ENCODE data around the gene RAP1GDS1.
"Not testable (repeated sequence)": the region's sequence is repeated elsewhere in the genome, so short reads cannot be mapped to it uniquely, and the experiment has no call there.

Gene RAP1GDS1

DNA sequence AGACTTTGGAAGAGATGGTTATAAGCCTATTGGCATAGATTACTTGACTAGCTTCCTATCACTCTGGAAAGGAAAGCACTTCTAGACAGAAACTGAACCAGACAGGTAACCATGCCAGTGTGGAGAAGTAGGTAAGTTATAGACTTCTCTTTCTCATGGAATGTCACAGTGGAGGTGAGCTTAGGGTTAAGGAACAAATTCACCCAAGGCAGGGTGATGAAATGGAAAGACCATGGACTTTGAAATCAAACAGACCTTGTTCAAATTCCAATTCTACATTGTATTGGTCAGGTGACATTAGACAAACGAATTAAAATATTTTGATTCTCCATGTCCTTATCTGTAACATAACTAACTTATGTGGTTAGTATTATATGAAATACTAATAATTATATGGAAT, 7.7 kb upstream of the RAP1GDS1 start:
- no CpG with 5 or more reads among the region's 1 CpG for WGBS
- H3K9me3 ChIP-seq (ENCODE audit: insufficient read depth, low read depth, low read length): no peaks in the 10 kb centered on the region; the same call in 1 of the 2 replicates

DNA sequence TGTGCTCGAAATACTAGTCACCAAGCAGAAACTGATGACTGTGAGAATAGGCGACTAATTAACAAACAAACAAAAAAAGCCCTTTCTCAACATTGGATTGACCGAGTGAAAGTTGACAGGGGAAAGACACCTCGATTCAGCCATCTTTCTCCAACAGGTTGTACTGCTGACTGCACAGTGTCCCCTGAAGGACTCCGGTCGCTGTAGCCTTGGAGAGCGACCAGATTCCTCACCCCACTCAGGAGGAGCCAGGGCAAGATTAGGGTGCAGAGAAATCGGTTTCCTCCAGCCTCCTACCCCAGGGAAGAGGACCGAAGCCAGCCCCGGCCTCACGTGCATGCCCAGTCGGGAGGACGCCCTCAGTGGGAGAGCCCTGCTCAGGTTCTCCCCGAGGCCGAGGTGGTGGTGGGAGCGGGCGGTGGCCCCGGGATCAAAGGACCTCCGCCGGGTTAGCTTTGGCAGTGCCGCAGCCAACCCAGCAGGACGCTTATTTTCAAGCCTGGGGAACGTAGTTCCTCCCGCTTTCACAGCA, 1.1 kb upstream of the RAP1GDS1 start:
- Histone ChIP-seq H3K9ac (ENCODE audit: low read depth, low read length) (peak overlapping the region; percentile 92), H3K9me3 (ENCODE audit: insufficient read depth, low read depth, low read length) (no peaks in the 10 kb centered on the region), H3K4me1 (ENCODE audit: insufficient read depth, low read length) (peaks cover 15% of the 10 kb centered on the region), H3K27ac (ENCODE audit: low read depth, low read length) (peak overlapping the region; percentile 95), H3K4me3 (ENCODE audit: low read length) (peak overlapping the region; percentile 81), H3K27me3 (ENCODE audit: insufficient read depth, low read length) (no peaks in the 10 kb centered on the region), H3K36me3 (ENCODE audit: insufficient read depth, low read length) (no peaks in the 10 kb centered on the region)
- 7% methylated on average over 24 of the region's 24 CpGs for WGBS

More for the DNA sequence above, 7.7 kb upstream of the RAP1GDS1 start:
- H3K27me3 ChIP-seq (ENCODE audit: insufficient read depth, low read length): no peaks in the 10 kb centered on the region
- H3K9ac ChIP-seq (ENCODE audit: low read depth, low read length): no peak overlapping the region
- H3K27ac ChIP-seq (ENCODE audit: low read depth, low read length): no peak overlapping the region
- H3K36me3 ChIP-seq (ENCODE audit: insufficient read depth, low read length): no peaks in the 10 kb centered on the region
- H3K4me3 ChIP-seq (ENCODE audit: low read length): no peak overlapping the region
- H3K4me1 ChIP-seq (ENCODE audit: insufficient read depth, low read length): no peaks in the 10 kb centered on the region

DNA sequence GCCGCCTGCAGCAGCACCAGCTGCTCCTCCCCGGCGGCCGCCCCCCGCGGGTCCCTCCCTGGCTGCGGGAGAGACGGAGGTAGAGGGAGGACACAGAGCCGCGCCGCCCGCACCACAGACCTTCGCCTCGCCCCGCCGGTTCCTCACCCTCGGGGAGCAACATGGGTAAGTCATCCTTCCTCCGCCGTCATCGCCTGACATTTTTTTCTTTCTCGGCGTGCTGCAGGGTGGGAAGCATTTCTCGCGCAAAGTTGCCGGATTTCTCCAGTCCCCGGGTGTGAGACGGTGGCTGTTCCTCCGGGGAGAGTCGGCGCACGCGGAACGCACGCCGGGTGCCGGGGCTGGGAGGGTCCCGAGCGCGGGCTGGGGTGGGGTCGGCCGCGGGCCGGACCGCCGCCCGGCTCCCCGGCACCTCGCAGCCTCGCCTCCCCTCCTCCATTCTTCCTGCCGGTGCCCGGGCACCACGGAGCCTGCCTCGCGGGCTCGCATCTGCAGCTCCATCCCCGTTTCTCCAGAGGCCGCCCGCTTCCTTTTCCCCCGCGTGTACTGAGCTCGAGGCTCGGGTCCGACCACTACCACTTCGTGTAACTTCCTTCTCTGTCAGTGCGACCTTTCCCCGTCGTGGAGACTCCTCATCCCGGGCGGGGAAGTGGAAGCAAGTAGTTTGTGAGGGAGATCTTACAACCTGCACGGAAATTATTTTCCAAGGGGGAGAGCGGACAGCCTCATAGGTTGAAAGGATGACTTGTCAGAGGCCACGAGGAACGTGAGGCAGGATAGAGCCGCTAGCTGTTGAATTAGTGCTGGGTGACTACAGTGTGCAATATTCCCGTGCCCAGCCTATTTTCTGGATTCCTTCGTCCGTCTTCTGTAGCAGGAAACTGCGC, 464 bp downstream of the RAP1GDS1 start:
- peak overlapping the region; percentile 83 for H3K9ac ChIP-seq (ENCODE audit: low read depth, low read length)
- H3K4me3 ChIP-seq (ENCODE audit: low read length): peak overlapping the region; percentile 86
- H3K9me3 ChIP-seq (ENCODE audit: insufficient read depth, low read depth, low read length): no peaks in the 10 kb centered on the region
- H3K4me1 ChIP-seq (ENCODE audit: insufficient read depth, low read length): peaks cover 15% of the 10 kb centered on the region
- no peaks in the 10 kb centered on the region for H3K27me3 ChIP-seq (ENCODE audit: insufficient read depth, low read length)
- WGBS: under 1% methylated on average over 78 of the region's 78 CpGs
- peak overlapping the region; percentile 71 for H3K27ac ChIP-seq (ENCODE audit: low read depth, low read length)
- no peaks in the 10 kb centered on the region for H3K36me3 ChIP-seq (ENCODE audit: insufficient read depth, low read length)

DNA sequence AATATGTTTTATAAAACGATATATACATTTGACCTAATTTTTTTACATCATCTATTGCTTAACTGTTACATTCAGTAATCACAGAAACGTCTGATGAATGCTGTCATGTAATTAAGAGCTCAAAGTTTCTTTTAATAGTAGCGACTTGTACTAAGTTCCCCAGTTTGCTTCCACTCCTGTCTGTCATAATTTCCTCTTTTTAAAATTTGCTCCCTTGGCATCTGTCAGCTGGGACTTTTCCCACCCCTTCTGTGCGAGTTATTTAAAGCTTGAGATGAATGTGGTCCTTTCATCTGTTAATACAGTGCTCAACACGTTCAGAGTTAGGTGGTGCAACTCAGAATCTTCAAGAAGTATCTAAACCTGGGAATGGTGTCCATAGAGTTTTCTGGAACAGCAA, 1.2 kb downstream of the RAP1GDS1 start:
- Histone ChIP-seq H3K27ac (ENCODE audit: low read depth, low read length) (no peak overlapping the region), H3K4me3 (ENCODE audit: low read length) (peak overlapping the region; percentile 86), H3K9ac (ENCODE audit: low read depth, low read length) (peak overlapping the region; percentile 83; the same call in 1 of the 2 replicates), H3K36me3 (ENCODE audit: insufficient read depth, low read length) (no peaks in the 10 kb centered on the region), H3K4me1 (ENCODE audit: insufficient read depth, low read length) (peaks cover 15% of the 10 kb centered on the region), H3K9me3 (ENCODE audit: insufficient read depth, low read depth, low read length) (no peaks in the 10 kb centered on the region), H3K27me3 (ENCODE audit: insufficient read depth, low read length) (no peaks in the 10 kb centered on the region)
- WGBS: 11% methylated on average over 4 of the region's 5 CpGs

DNA sequence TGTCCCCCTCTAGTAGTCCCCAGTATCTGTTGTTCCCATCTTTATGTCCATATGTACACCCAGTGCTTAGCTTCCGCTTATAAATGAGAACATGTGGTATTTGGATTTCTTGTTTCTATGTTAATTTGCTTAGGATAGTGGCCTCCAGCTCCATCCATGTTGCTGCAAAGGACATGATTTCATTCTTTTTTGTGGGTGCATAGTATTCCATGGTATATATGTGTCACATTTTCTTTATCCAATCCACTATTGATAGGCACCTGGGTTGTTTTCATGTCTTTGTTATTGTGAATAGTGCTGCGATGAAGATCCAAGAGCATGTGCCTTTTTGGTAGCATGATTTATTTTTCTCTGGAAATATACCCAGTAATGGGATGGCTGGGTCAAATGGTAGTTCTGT, 6.3 kb downstream of the RAP1GDS1 start:
- H3K27me3 ChIP-seq (ENCODE audit: insufficient read depth, low read length): no peaks in the 10 kb centered on the region
- H3K36me3 ChIP-seq (ENCODE audit: insufficient read depth, low read length): peaks cover 10% of the 10 kb centered on the region; the same call in 1 of the 2 replicates
- no peak overlapping the region for H3K4me3 ChIP-seq (ENCODE audit: low read length)
- no peak overlapping the region for H3K9ac ChIP-seq (ENCODE audit: low read depth, low read length)
- H3K4me1 ChIP-seq (ENCODE audit: insufficient read depth, low read length): peaks cover 3% of the 10 kb centered on the region
- 94% methylated on average over 2 of the region's 2 CpGs for WGBS
- H3K9me3 ChIP-seq (ENCODE audit: insufficient read depth, low read depth, low read length): peaks cover 3% of the 10 kb centered on the region; the same call in 1 of the 2 replicates
- no peak overlapping the region for H3K27ac ChIP-seq (ENCODE audit: low read depth, low read length)

DNA sequence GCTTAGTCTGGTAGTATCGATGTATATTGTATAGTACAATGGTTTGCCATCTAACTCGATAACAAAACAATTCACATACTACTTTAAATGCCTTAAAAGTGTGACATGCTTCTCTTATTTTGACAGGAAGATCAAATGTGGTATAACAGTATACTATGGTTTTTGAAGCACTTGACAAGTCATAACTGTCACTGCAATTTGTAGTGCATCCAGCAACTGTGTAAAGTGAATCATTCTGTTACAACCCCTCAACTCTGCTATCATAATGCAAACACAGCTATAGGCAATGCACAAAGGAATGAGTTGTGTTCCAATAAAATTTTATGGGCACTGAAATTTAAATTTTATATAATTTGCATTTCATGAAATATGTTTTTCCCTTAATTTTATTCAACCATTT, 14.0 kb downstream of the RAP1GDS1 start:
- no peak overlapping the region for H3K27ac ChIP-seq (ENCODE audit: low read depth, low read length)
- H3K9ac ChIP-seq (ENCODE audit: low read depth, low read length): no peak overlapping the region
- no peaks in the 10 kb centered on the region for H3K27me3 ChIP-seq (ENCODE audit: insufficient read depth, low read length)
- peaks cover 9% of the 10 kb centered on the region; the same call in 1 of the 2 replicates for H3K9me3 ChIP-seq (ENCODE audit: insufficient read depth, low read depth, low read length)
- WGBS: no CpG with 5 or more reads among the region's 2 CpGs
- H3K36me3 ChIP-seq (ENCODE audit: insufficient read depth, low read length): no peaks in the 10 kb centered on the region
- no peak overlapping the region for H3K4me3 ChIP-seq (ENCODE audit: low read length)
- no peaks in the 10 kb centered on the region for H3K4me1 ChIP-seq (ENCODE audit: insufficient read depth, low read length)

DNA sequence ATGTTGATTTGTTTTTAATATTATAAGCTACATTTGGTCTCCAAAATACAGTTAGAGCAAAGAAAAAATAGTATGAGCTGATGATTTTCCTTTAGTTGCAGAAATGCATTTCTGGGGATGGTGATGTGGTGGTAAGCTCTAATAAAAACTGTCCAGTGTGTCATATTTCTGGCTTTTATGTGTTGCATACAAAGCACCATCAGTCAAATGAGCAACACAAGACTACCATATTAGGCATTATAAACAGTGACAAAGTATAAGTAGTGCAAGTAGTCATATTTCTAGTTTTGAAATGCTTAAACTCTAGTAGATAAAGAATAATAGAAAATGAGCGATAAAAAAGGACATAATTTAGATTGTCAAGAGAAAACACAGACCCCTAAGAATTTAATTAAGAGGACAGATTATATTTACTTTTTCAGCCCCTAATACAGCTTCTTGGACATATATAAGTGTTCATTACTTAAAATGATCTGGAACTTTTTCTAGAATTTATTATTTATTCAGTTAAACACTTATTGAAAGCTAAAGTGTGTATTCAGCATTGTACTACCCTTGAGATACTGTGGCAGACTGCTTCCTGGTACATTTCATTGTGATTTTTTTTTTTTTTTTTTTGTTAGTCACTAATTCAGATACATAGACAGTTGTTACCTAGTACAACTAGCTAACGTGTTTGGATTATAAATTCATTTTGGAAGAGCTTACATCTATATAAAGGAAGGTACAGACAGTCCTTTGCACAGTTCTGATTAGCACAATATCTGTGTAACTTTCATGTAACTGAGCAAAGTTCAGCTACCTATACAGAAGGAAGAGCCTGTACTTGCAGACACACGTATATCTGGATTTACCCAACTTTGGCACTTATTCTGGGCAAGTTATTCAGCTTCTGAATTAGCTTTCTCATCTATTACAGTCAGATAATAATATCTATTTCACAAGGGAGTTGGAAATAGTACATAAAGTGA, 22.3 kb downstream of the RAP1GDS1 start:
- whole genome bisulfite sequencing: 88% methylated on average over 1 of the region's 3 CpGs
- Histone ChIP-seq H3K27ac (ENCODE audit: low read depth, low read length) (peak overlapping the region; percentile 78; the same call in 1 of the 2 replicates), H3K4me1 (ENCODE audit: insufficient read depth, low read length) (peaks cover 14% of the 10 kb centered on the region), H3K36me3 (ENCODE audit: insufficient read depth, low read length) (no peaks in the 10 kb centered on the region), H3K9ac (ENCODE audit: low read depth, low read length) (no peak overlapping the region), H3K27me3 (ENCODE audit: insufficient read depth, low read length) (no peaks in the 10 kb centered on the region), H3K9me3 (ENCODE audit: insufficient read depth, low read depth, low read length) (no peaks in the 10 kb centered on the region), H3K4me3 (ENCODE audit: low read length) (no peak overlapping the region)

DNA sequence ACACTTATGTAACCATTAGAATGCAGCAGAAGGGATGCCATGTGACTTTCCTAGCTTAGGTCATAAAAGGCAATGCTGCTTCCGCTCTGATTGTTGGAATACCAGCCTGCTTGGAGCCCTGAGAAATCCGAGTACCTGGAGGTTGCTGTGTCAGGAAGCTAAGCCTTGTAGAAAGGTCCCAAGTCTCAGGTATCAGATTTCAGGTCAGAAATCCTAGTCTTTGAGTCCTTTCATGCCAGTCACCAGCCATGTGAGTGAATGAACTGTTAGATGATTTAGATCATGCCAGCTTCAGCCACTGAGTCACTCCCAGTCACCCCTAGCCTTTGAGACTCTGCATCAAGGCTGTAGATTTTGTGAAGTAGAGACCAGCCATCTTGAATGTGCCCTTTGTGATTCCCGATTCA, 23.5 kb downstream of the RAP1GDS1 start:
- H3K27ac ChIP-seq (ENCODE audit: low read depth, low read length): peak overlapping the region; percentile 78
- no peaks in the 10 kb centered on the region for H3K27me3 ChIP-seq (ENCODE audit: insufficient read depth, low read length)
- H3K36me3 ChIP-seq (ENCODE audit: insufficient read depth, low read length): no peaks in the 10 kb centered on the region
- H3K4me3 ChIP-seq (ENCODE audit: low read length): no peak overlapping the region
- peaks cover 14% of the 10 kb centered on the region for H3K4me1 ChIP-seq (ENCODE audit: insufficient read depth, low read length)
- no peaks in the 10 kb centered on the region for H3K9me3 ChIP-seq (ENCODE audit: insufficient read depth, low read depth, low read length)
- WGBS: 62% methylated on average over 3 of the region's 3 CpGs
- peak overlapping the region; percentile 51; the same call in 1 of the 2 replicates for H3K9ac ChIP-seq (ENCODE audit: low read depth, low read length)

DNA sequence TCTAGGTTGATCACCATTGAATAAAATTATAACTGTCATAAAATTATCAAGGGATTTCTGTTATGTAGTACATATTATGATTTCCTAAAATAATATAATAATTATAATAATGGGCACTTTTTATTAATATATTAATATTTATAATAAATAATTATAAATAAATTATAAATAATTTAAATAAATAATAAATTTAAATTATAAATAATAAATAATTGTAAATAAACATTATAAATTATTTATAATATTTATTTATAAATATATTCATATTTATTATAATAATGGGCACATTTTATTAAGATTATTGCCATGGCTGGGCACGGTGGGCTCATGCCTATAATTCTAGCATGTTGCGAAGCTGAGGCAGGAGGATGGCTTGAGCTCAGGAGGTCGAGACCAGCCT, 24.5 kb downstream of the RAP1GDS1 start:
- H3K36me3 ChIP-seq (ENCODE audit: insufficient read depth, low read length): no peaks in the 10 kb centered on the region
- H3K9ac ChIP-seq (ENCODE audit: low read depth, low read length): no peak overlapping the region
- no peak overlapping the region for H3K4me3 ChIP-seq (ENCODE audit: low read length)
- H3K27me3 ChIP-seq (ENCODE audit: insufficient read depth, low read length): no peaks in the 10 kb centered on the region
- 99% methylated on average over 3 of the region's 3 CpGs for WGBS
- H3K4me1 ChIP-seq (ENCODE audit: insufficient read depth, low read length): peaks cover 14% of the 10 kb centered on the region
- H3K27ac ChIP-seq (ENCODE audit: low read depth, low read length): no peak overlapping the region
- no peaks in the 10 kb centered on the region for H3K9me3 ChIP-seq (ENCODE audit: insufficient read depth, low read depth, low read length)

DNA sequence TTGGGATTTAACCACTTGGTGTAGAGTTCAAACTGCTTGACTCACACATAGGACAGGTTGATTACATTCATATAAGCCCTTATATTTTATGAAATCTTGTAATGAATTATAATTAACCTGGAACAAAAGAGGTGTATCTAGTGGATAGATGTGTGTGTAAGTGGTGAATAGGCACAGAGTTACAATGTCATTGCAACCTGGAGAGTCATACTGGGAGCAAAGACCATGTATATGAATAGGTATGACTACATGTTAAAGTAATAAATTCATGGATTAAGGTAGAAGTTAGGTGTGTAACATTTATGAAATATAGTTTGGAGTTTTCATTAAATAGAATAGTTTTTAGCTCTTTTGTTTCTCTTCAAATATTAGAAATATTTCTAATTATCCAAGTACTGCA, 26.1 kb downstream of the RAP1GDS1 start:
- no peaks in the 10 kb centered on the region for H3K36me3 ChIP-seq (ENCODE audit: insufficient read depth, low read length)
- H3K27ac ChIP-seq (ENCODE audit: low read depth, low read length): no peak overlapping the region
- H3K9ac ChIP-seq (ENCODE audit: low read depth, low read length): no peak overlapping the region
- no peaks in the 10 kb centered on the region for H3K27me3 ChIP-seq (ENCODE audit: insufficient read depth, low read length)
- peaks cover 14% of the 10 kb centered on the region for H3K4me1 ChIP-seq (ENCODE audit: insufficient read depth, low read length)
- H3K9me3 ChIP-seq (ENCODE audit: insufficient read depth, low read depth, low read length): no peaks in the 10 kb centered on the region
- H3K4me3 ChIP-seq (ENCODE audit: low read length): no peak overlapping the region

DNA sequence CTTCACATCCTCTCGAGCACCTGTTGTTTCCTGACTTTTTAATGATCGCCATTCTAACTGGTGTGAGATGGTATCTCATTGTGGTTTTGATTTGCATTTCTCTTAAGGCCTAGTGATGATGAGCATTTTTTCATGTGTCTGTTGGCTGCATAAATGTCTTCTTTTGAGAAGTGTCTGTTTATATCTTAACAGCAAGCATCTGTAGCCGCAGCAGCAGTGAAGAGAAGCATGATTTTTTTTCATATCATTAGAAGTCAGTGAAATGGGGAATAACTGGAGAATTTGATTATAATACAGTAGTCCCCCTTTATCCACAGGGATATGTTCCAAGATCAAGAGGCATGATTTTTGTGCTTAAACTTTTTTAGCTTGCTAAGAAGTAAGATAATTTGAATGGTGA, 27.5 kb downstream of the RAP1GDS1 start:
- not testable (repeated sequence) for H3K9ac ChIP-seq (ENCODE audit: low read depth, low read length); H3K4me3 ChIP-seq (ENCODE audit: low read length); H3K27me3 ChIP-seq (ENCODE audit: insufficient read depth, low read length)

More for the DNA sequence above, 27.5 kb downstream of the RAP1GDS1 start:
- H3K4me1 ChIP-seq (ENCODE audit: insufficient read depth, low read length): peaks cover 21% of the 10 kb centered on the region
- not testable (repeated sequence) for H3K9me3 ChIP-seq (ENCODE audit: insufficient read depth, low read depth, low read length); H3K27ac ChIP-seq (ENCODE audit: low read depth, low read length); H3K36me3 ChIP-seq (ENCODE audit: insufficient read depth, low read length)
- WGBS: 87% methylated on average over 3 of the region's 3 CpGs

All from HUES64 (cell line).